ENCODE data around the gene ZNF277.

Gene ZNF277

GRCh38 chr7:112206238-112206990, at the start of gene ZNF277, which contains the start of gene DOCK4:
Gene ZNF277 (plus strand): TSS chr7:112206695. CDS start chr7:112206717, 22 bp downstream.
Gene DOCK4 (minus strand): TSS chr7:112206399. CDS start chr7:112206138, 261 bp downstream.
- peak; percentile 97 to 99 for DNase-seq (ENCODE audit: low read depth in 2 of 2)

- no peak for DNase-seq (ENCODE audit: low read depth in 2 of 2)
Measured at GRCh38 chr7:112157072-112157471, 49.4 kb upstream of the ZNF277 start.

GRCh38 chr7:112159351-112159750, 47.1 kb upstream of the ZNF277 start:
- no peak for DNase-seq (ENCODE audit: low read depth in 2 of 2)

- DNase-seq (ENCODE audit: low read depth in 2 of 2): no peak
Measured at GRCh38 chr7:112160130-112160770, 46.2 kb upstream of the ZNF277 start.

GRCh38 chr7:112160771-112161150, 45.7 kb upstream of the ZNF277 start:
- no peak for DNase-seq (ENCODE audit: low read depth in 2 of 2)

- no peak for DNase-seq (ENCODE audit: low read depth in 2 of 2)
Measured at GRCh38 chr7:112161253-112162141, 45.0 kb upstream of the ZNF277 start.

GRCh38 chr7:112162142-112162766, 44.2 kb upstream of the ZNF277 start:
- no peak for DNase-seq (ENCODE audit: low read depth in 2 of 2)

GRCh38 chr7:112162784-112163506, 43.5 kb upstream of the ZNF277 start:
- no peak for DNase-seq (ENCODE audit: low read depth in 2 of 2)

- no peak for DNase-seq (ENCODE audit: low read depth in 2 of 2)
Measured at GRCh38 chr7:112167147-112167546, 39.3 kb upstream of the ZNF277 start.

- no peak for DNase-seq (ENCODE audit: low read depth in 2 of 2)
Measured at GRCh38 chr7:112168915-112169314, 37.6 kb upstream of the ZNF277 start.

GRCh38 chr7:112171673-112172072, 34.8 kb upstream of the ZNF277 start:
- DNase-seq (ENCODE audit: low read depth in 2 of 2): no peak

GRCh38 chr7:112172870-112173567, 33.5 kb upstream of the ZNF277 start:
- no peak for DNase-seq (ENCODE audit: low read depth in 2 of 2)

- no peak for DNase-seq (ENCODE audit: low read depth in 2 of 2)
Measured at GRCh38 chr7:112173568-112173905, 33.0 kb upstream of the ZNF277 start.

- no peak for DNase-seq (ENCODE audit: low read depth in 2 of 2)
Measured at GRCh38 chr7:112174192-112174591, 32.3 kb upstream of the ZNF277 start.

GRCh38 chr7:112176241-112176640, 30.3 kb upstream of the ZNF277 start:
- no peak for DNase-seq (ENCODE audit: low read depth in 2 of 2)

- no peak for DNase-seq (ENCODE audit: low read depth in 2 of 2)
Measured at GRCh38 chr7:112176693-112177415, 29.6 kb upstream of the ZNF277 start.

- DNase-seq (ENCODE audit: low read depth in 2 of 2): no peak
Measured at GRCh38 chr7:112180223-112180622, 26.3 kb upstream of the ZNF277 start.

GRCh38 chr7:112182749-112183148, 23.7 kb upstream of the ZNF277 start:
- DNase-seq (ENCODE audit: low read depth in 2 of 2): no peak

- DNase-seq (ENCODE audit: low read depth in 2 of 2): no peak
Measured at GRCh38 chr7:112183266-112183665, 23.2 kb upstream of the ZNF277 start.

GRCh38 chr7:112184455-112184854, 22.0 kb upstream of the ZNF277 start:
- DNase-seq (ENCODE audit: low read depth in 2 of 2): no peak

Data from stimulated activated CD8-positive, alpha-beta memory T cell treated with anti-CD3 and anti-CD28 coated beads, Interleukin-2, amount 100 ng/mL, for 48 hours (primary cell).